PFSK-1 (cell line): ENCODE measurements around the gene SLC35G1.

Source experiments
- FOXP2 ChIP-seq: optimal IDR thresholded peaks from 2 replicates; pipeline ENCODE3; 2011; ENCODE audit warnings: borderline replicate concordance, control low read depth, inconsistent platforms; ENCODE audit not compliant: insufficient read depth; ENCODE audit errors: extremely low read length, extremely low read depth
- POLR2AphosphoS5 ChIP-seq: IDR thresholded peaks from 2 replicates; pipeline ENCODE4 v1.6.1; 2012; ENCODE audit warnings: low read depth, mild to moderate bottlenecking, control low read depth, low read length, moderate library complexity
- SIN3A ChIP-seq: IDR thresholded peaks from 2 replicates; pipeline ENCODE4 v1.6.1; 2012; ENCODE audit warnings: mild to moderate bottlenecking, low read length, moderate library complexity, borderline replicate concordance; ENCODE audit not compliant: insufficient read depth
- TAF1 ChIP-seq: IDR thresholded peaks from 2 replicates; pipeline ENCODE4 v1.6.1; 2012; ENCODE audit warnings: low read length, control low read depth, borderline replicate concordance; ENCODE audit not compliant: insufficient read depth
- TF ChIP-seq, protein P1 (sequence below), 2 experiments: IDR thresholded peaks; 2 replicates each; pipeline versions ENCODE4 v1.6.1 to v1.8.0; 2011 to 2012; ENCODE audit warnings: low read depth in 2 of 2, low read length in 2 of 2, control low read depth in 1 of 2, inconsistent platforms in 1 of 2, mild to moderate bottlenecking in 1 of 2, moderate library complexity in 1 of 2; ENCODE audit not compliant: insufficient read depth in 1 of 2

SLC35G1 gene

DNA sequence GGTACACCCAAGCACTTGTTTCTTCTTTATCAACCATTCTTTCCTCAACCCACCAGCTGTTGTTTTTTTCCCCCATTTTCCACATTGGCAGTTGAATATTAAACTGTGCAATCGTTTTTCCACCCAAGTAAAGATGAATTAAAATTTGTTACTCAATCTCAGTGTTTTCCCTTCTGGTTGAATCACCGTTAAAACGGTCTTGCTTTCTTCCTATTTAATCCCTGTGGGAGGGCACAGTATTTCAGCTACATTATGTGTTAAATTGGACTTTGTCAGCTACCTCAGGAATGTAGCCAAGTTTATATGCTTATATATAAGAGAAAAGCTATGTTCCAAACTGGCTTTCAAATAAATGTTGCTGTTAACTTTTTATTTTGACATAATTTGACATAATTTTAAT lies 19.9 kb downstream of the SLC35G1 start:
- TF ChIP-seq, protein P1, sequence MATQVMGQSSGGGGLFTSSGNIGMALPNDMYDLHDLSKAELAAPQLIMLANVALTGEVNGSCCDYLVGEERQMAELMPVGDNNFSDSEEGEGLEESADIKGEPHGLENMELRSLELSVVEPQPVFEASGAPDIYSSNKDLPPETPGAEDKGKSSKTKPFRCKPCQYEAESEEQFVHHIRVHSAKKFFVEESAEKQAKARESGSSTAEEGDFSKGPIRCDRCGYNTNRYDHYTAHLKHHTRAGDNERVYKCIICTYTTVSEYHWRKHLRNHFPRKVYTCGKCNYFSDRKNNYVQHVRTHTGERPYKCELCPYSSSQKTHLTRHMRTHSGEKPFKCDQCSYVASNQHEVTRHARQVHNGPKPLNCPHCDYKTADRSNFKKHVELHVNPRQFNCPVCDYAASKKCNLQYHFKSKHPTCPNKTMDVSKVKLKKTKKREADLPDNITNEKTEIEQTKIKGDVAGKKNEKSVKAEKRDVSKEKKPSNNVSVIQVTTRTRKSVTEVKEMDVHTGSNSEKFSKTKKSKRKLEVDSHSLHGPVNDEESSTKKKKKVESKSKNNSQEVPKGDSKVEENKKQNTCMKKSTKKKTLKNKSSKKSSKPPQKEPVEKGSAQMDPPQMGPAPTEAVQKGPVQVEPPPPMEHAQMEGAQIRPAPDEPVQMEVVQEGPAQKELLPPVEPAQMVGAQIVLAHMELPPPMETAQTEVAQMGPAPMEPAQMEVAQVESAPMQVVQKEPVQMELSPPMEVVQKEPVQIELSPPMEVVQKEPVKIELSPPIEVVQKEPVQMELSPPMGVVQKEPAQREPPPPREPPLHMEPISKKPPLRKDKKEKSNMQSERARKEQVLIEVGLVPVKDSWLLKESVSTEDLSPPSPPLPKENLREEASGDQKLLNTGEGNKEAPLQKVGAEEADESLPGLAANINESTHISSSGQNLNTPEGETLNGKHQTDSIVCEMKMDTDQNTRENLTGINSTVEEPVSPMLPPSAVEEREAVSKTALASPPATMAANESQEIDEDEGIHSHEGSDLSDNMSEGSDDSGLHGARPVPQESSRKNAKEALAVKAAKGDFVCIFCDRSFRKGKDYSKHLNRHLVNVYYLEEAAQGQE (IDR thresholded peaks at IDR 0.05; ENCODE audit: insufficient read depth in 1 of 2, low read depth in 2 of 2, low read length in 2 of 2) = no peak
- no peak for TF ChIP-seq POLR2AphosphoS5
- TF ChIP-seq FOXP2 = no peak
- TF ChIP-seq TAF1 = no peak
- no peak for TF ChIP-seq SIN3A

DNA sequence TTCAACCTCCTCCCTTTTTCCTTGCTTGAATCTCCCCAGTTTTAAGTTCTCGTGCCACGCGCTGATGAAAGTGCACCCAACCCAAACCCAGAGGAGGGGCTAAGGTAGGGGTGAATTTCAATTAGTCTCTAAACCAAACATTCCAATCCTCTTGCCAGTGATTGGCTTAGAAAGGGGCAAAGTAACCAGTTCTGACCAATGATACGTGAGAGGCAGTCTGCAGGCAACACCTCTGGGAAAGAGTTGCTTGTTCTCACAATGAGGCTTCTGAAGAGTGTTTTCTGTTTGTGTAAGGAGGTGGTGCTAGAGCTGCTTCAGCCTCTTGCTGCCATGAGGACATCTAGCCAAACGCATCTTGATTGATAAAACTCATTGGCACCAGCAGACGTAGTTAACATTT lies 21.8 kb downstream of the SLC35G1 start:
- no peak for TF ChIP-seq SIN3A
- TF ChIP-seq FOXP2 = no peak
- TF ChIP-seq POLR2AphosphoS5 = no peak
- no peak for TF ChIP-seq TAF1
- TF ChIP-seq, protein P1 (IDR thresholded peaks at IDR 0.05; ENCODE audit: insufficient read depth in 1 of 2, low read depth in 2 of 2, low read length in 2 of 2) = no peak

DNA sequence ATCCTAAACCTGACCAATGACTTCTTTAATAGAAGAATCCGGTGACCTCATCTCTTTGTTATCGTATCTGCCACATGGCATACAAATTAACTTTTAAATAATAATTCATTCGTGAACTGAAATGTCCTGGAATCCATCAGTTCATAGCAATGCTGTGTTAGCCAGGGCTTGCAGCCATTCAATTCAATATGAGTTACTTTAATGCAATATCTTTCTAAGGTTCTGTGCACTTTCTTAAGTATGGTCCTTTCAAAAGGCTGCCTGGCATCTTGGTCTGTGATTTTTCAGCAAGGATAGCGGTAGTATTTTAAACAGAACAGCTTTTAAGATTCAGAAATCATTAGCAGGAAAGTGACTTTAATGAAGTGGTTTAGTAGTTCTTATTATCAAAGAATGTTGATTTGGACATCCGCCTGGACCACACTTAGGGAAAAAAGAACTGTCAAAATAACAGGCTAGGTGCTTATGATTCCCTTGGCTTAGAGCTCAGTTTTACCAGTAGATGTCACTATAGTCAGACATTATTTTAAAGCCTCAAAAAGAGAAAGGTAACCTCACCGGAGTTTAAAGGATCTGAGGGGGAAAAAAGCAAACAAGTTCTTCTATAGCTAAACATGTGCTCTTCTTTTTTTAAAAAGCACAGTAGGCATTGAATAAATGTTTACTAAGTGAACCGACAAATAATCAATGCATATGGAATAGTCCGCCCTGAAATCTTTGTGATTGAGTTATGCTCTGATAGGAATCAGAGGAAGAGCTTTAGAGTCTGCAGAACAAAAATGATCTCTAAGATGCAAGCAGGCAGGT lies 22.7 kb downstream of the SLC35G1 start:
- no peak for TF ChIP-seq TAF1
- TF ChIP-seq POLR2AphosphoS5 = no peak
- no peak for TF ChIP-seq FOXP2
- TF ChIP-seq SIN3A = no peak
- TF ChIP-seq, protein P1 (IDR thresholded peaks at IDR 0.05; ENCODE audit: insufficient read depth in 1 of 2, low read depth in 2 of 2, low read length in 2 of 2) = no peak

DNA sequence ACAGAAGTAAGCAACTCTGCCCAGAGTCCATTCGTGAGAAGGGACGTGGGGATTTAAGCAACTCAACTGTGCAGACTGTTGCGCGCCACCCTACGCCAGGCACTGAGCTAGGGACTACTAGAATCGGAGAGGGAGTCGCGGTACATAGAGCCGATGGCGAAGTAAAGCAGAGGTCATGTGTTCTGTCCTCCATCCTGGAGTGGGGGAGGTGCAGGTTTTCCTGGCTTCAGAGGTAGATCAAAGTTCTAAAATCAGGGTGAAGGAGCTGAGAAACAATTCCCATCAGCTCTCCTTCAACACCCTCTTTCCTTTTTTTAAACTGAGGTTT lies 23.2 kb downstream of the SLC35G1 start:
- TF ChIP-seq TAF1 = no peak

DNA sequence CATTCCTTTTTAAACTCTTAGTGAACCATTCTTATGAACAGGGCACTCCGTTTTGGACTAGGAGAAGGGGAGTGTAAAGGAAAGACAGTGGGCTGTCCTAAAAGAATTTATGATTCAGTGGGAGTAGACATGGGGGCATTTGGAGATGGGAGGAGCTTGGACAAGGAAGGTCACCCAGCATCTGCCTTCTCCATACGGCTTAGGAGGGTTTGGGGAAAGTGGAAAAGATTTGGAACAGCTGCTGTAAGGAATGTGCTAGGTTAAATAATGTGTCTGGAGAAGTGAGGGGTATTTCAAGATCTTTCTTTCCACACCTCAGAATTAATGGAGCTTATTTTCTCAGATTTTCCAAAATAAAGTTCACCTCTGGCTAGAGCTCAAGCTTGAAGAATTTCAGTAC lies 24.0 kb downstream of the SLC35G1 start:
- TF ChIP-seq FOXP2 (no peak), TAF1 (no peak), POLR2AphosphoS5 (no peak), SIN3A (no peak)
- TF ChIP-seq, protein P1 (IDR thresholded peaks at IDR 0.05; ENCODE audit: insufficient read depth in 1 of 2, low read depth in 2 of 2, low read length in 2 of 2) = no peak
